ENCODE measurements around the gene EPHB4. TPM values are rescaled to one million over a fixed set of nuclear protein-coding genes. Genes with fewer than 3 reads are reported as not detected.
"Not testable (repeated sequence)": the region's sequence is repeated elsewhere in the genome, so short reads cannot be mapped to it uniquely, and the experiment has no call there.

Gene EPHB4
- total RNA-seq, 1 donor from 2014 or later, result 1.5 TPM

DNA sequence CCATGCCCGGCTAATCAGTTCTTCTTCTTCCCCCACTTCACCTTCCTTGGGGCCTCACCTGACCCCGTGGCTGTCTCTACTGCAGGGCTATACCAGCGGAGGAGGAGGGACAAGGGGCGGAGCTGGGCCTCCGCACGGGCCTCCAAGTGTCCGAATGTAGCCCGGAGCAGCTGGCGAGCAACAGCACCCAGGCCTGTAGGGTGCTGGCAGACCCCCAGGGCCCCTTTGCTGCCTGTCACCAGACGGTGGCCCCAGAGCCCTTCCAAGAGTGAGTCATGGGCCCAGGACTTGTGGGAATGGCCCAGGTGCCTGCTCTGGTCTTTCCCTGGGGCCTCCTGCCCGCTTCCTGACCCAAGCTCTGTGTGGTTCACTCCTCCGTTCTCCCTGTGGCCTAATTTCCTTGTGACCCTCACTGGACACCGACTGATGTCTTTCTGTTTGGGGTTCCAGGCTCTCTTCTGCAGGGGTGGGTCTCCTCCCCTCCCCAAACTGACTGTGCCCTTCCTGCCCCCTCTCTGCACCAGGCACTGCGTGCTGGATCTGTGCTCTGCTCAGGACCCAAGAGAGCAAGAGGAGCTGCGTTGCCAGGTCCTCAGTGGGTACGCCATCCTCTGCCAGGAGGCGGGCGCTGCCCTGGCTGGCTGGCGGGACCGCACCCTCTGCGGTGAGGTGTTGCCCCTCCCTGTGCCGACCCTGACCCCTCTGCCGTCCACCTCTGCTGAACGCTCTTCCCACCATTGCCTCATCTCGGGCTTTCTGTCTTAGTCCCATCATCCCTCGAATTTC lies 35.2 kb downstream of the EPHB4 start:
- intact Hi-C loops (cut with micrococcal nuclease), result no loop called here

DNA sequence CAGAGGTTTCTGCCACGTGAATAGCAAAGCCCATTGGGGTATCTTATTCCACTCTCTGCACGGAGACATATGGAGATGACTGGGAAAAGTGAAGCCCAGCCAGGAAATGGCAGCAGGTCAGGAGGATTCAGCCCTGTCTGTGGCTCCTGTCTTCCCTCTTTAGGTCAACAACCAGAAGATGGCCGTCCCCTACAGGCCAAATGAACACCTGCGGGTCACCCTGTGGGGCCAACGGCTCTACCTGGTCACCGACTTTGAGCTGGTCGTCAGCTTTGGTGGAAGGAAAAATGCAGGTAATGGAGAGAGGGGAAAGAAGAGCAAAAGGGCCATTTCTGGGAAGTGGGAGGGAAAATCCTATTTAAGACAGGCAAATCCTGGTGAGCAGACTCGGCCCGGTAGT lies 38.3 kb downstream of the EPHB4 start:
- intact Hi-C loops (cut with micrococcal nuclease), result no loop called here

DNA sequence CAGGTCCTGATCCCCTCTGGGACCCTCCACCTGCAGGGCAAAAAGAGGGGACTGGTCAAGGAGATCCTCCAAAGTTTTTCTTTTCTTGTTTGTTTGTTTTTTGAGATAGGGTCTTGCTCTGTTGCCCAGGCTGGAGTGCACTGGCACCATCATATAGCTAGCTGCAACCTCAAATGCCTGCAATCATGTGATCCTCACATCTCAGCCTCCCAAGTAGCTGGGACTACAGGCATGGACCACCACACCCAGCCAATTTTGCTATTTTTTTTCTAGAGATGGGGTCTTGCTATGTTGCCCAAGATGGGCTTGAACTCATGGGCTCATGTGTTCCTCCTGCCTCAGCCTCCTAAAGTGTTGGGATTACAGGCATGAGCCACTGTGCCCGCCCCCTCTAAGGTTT lies 41.0 kb downstream of the EPHB4 start:
- intact Hi-C loops (cut with micrococcal nuclease), result no loop called here

DNA sequence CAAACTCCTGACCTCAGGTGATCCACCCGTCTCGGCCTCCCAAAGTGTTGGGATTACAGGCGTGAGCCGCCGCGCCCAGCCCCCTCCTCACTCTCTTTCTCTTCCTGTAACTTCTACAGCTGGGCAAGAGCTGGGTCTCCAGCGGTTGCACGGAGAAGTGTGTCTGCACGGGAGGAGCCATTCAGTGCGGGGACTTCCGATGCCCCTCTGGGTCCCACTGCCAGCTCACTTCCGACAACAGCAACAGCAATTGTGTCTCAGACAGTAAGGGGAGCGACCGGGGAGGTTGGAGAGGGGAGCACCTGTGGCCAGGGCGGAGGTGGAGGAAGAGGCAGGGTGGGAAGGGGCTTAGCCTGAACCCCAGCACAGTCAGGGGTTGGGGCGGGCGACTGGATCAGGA lies 41.4 kb downstream of the EPHB4 start:
- intact Hi-C loops (cut with micrococcal nuclease), result no loop called here

DNA sequence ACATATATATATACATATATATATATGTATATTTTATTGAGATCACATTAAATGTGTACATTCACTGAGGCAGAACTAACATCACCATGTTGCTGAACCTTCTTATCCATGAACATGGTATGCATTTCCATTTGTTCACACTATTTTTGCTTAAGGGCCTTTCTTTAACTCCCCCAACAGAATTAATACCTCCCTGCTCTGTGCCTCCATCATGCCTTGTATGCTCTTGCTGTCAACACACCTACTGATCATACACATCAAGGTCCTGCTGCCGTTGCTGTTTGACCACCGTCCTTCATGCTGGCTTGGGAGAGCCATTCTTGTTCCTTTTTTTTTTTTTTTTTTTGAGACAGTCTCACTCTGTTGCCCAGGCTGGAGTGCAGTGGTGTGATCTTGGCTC lies 43.5 kb downstream of the EPHB4 start:
- intact Hi-C loops (cut with micrococcal nuclease), result no loop called here

DNA sequence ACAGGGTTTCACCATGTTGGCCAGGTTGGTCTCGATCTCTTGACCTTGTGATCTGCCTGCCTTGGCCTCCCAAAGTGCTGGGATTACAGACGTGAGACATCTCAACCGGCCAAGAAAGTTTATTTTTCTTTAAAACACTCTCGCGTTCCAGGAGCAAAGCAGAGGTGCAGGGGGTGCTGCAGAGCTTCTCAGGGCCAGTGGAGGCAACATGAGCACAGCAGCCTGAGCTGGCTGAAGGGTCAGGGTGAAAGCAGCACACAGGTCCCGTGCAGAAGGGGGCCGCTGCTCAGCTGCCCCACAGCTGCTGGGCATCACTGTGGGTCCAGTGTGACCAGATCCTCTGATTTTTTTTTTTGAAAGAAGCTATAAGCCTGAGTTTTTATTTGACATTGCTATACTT lies 46.1 kb downstream of the EPHB4 start:
- intact Hi-C loops (cut with micrococcal nuclease), result no loop called here

DNA sequence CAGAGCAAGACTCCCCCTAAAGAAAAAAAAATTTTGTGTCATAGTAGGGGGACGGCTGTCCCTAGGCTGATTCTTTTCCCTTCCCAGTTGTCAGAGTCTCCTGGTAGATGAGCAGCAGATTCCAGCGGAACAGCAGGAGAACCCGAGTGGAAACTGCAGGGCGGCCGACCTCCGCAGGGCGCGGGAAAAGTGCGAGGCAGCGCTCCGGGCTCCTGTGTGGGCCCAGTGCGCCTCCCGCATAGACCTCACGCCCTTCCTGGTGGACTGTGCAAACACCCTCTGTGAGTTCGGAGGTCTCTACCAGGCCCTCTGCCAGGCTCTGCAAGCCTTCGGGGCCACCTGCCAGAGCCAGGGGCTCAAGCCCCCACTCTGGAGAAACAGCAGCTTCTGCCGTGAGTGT lies 48.0 kb downstream of the EPHB4 start:
- intact Hi-C loops (cut with micrococcal nuclease), result no loop called here

DNA sequence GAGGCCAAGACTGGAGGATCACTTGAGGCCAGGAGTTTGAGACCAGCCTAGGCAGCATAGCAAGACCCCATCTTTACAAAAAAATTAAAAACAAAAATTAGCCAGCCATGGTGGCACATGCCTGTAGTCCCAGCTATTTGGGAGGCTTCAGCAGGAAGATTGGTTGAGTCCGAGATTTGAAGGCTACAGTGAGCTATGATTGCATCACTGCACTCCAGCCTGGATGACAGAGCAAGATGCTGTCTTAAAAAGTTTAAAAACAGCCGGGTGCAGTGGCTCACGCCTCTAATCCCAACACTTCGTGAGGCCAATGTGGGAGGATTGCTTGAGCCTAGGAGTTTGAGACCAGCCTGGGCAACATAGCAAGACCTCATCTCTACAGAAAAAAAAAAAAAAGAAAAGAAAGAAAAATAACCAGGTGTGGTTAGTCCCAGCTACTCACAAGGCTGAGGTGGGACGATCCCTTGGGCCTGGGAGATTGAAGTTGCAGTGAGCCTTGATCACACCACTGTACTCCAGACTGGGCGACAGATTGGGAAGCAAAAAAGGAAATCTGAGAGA lies 49.2 kb downstream of the EPHB4 start:
- intact Hi-C loops (cut with micrococcal nuclease), result no loop called here

DNA sequence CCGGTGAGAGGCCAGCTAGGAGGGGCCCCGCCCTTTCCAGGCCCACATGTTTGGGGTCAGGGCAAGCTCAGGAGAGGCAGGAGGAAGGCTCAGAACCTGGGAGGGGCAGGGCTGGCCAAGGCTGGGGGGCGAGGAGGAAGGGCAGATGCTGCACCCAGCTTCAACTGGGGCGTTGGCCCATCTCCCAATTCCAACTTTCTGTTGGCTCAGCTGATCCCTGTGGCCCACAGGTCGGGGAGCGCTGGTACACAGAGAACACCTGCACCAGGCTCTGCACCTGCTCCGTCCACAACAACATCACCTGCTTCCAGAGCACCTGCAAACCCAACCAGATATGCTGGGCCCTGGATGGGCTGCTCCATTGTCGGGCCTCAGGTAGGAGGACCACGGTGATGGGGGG lies 53.8 kb downstream of the EPHB4 start:
- intact Hi-C loops (cut with micrococcal nuclease), result no loop called here

DNA sequence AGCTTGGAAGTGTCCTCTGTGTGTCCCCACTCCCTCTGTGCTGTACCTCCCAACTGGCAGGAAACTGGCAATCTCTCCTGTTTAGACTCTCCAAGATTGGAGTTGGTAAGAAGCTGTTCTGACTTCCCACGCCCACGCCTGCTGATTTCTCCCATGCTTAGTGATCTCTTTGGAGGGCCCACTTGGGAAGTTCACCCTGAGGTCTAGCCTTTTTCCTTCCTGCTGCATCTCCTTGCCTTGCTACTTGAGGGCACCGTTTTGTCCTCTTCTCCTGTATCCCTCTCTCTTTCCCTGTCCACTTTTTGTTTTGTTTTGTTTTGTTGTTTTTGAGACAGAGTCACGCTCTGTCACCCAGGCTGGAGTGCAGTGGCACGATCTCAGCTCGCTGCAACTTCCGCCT lies 58.5 kb downstream of the EPHB4 start:
- intact Hi-C loops (cut with micrococcal nuclease), result no loop called here

DNA sequence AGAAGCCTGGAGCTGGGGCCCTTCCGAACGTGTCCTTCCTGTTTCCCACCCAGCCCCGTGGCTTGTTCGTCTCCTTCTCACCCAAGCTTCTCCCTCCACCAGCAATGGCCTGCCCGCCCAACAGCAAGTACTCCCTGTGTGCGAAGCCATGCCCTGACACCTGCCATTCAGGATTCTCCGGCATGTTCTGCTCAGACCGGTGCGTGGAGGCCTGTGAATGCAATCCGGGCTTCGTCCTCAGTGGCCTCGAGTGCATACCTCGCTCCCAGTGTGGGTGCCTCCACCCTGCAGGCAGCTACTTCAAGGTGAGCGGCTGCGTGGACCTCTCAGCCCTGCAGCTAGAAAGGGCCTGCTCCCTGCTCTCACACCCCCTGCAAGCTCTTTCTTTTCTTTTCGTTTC lies 62.1 kb downstream of the EPHB4 start:
- intact Hi-C loops (cut with micrococcal nuclease), result no loop called here

DNA sequence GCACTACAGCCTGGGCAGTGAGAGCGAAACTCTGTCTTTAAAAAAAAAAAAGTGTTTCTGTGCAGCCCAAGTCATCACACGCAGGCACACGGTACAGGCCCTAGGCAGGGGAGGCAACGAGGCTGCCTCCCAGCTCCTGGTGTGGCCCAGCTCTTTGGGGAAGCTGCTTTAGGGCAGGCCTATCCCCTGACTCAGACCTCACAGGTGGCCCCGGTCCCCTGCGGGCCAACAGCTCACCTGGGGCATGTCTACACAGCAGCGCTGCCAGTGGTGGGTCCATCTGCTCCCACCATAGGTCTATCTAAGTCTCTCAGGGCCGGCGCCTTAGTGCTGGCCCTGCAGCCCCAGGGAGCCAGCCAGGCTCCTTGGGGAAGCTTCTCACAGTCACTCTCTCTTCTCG lies 62.5 kb downstream of the EPHB4 start:
- intact Hi-C loops (cut with micrococcal nuclease), result no loop called here

DNA sequence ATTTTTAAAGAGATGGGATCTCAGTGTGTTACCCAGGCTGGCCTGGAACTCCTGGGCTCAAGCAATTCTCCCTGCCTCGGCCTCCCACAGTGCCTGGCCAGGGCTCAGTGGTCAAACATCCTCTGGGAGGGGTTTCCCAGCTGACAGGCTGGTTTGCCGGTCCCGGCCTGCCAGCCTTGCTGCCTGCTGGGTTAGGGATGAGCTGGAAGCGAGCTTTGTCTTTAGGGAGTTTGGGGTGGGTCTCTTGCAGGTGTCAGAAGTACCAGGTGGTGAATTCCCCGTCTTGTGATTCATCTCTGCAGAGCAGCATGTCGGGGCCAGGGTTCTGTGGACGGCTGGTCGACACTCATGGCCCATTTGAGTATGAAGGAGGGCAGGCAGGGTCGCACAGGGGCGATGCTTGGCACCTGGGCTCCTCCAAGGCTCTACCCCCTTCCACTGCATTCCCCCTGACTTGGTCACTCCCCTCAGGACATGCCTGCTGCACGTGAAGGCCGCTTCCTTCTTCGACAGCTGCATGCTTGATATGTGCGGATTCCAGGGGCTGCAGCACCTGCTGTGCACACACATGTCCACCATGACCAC lies 63.7 kb downstream of the EPHB4 start:
- intact Hi-C loops (cut with micrococcal nuclease), result no loop called here

DNA sequence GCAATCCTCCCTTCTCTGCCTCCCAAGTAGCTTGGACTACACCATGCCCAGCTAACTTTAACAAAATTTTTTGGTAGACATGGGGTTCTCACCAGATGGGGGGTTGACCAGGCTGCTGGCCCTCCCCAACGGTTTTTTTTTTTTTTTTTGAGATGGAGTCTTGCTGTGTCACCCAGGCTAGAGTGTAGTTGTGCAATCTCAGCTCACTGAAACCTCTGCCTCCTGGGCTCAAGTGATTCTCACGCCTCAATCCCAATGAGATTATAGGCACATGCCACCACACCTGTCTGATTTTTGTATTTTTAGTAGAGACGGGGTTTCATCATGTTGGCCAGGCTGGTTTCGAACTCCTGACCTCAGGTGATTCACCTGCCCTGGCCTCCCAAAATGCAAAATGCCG lies 64.5 kb downstream of the EPHB4 start:
- intact Hi-C loops (cut with micrococcal nuclease), result not testable (repeated sequence)

DNA sequence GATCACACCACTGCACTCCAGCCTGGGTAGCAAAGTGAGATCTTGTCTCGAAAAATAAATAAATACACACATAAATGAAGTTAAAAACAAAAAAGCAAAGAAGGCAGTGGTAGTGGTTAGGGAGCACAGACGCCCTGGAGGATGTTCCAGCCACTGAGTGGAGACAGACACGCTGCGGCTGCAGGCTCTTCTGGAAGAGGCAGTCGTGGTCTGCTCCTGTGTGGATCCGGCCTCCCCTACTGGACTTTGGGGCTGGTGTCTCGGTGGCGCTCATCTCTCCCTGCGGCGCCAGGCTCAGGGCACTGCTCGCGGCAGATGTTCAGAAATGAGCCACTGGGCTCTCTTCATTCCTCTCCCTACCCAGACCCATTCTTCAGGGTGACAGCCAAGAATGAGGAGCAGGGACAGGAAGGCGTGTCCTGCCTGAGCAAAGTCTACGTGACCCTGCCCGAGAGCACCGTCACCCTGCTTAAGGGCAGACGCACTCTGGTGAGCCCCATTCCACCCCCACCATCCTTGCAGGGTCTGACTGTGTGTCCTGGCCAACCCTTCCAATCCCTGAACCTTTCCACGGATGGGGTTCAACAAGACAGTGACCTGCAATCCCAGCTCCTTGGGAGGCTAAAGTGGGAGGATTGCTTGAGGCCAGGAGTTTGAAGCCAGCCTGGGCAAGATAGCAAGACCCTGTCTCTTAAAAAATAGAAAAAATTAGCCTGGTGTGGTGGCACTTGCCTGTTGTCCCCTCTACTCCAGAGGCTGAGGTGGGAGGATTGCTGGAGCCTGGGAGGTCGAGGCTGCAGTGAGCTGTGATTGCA lies 67.8 kb downstream of the EPHB4 start:
- intact Hi-C loops (cut with micrococcal nuclease), result no loop called here

DNA sequence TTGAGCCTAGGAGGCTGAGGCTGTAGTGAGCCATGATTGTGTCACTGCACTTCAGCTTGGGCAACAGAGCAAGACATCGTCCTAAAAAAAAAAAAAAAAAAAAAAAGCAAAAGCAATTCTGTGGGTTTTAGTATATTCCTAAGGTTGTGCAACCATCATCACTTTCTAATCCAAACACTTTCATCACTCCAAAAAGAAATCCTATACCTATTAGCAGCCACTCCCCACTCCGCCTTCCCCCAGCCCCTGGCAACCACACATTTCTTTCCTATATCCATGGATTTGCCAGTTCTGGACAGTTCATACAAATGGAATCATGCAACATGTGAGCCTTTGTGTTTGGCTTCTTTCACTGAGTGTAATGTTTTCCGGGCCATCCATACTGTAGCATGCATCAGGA lies 73.6 kb downstream of the EPHB4 start:
- intact Hi-C loops (cut with micrococcal nuclease), result no loop called here

DNA sequence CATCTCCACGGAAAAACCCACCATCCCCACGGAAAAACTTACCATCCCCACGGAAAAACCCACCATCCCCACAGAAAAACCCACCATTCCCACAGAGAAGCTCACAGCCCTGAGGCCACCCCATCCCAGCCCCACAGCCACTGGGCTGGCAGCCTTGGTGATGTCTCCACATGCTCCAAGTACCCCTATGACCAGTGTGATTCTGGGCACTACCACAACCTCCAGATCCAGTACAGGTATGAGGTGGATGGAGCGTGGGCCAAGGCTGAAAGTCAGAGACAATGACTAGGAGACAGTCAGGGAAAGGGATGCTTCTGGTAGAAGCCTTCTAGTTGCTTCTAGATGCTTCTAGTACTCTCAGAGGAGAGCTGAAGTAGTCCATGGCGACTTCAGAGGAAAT lies 74.3 kb downstream of the EPHB4 start:
- intact Hi-C loops (cut with micrococcal nuclease), result no loop called here

Other genes with a start within 250 kb of the EPHB4 start
- gene LRCH4, start 241.4 kb downstream of the EPHB4 start, total RNA-seq, result 167 and 168 TPM in 2 replicates
- gene FBXO24, start 241.2 kb downstream of the EPHB4 start, total RNA-seq, result 1.0 and 1.2 TPM in 2 replicates
- gene PCOLCE, start 225.2 kb downstream of the EPHB4 start, total RNA-seq, result 13.3 and 14.4 TPM in 2 replicates
- gene MOSPD3, start 215.0 kb downstream of the EPHB4 start, total RNA-seq, result 55.2 and 58.4 TPM in 2 replicates
- 11.7 and 13.5 TPM in 2 replicates for gene TFR2, start 186.0 kb downstream of the EPHB4 start, total RNA-seq
- gene ACTL6B, start 171.1 kb downstream of the EPHB4 start, total RNA-seq, result not detected in 2 replicates
- 239 and 243 TPM in 2 replicates for gene GNB2, start 153.8 kb downstream of the EPHB4 start, total RNA-seq
- 43.5 and 49.7 TPM in 2 replicates for gene GIGYF1, start 133.3 kb downstream of the EPHB4 start, total RNA-seq
- 45.4 and 46.8 TPM in 2 replicates for gene POP7, start 121.4 kb downstream of the EPHB4 start, total RNA-seq
- not detected in 2 replicates for gene EPO, start 107.1 kb downstream of the EPHB4 start, total RNA-seq
- gene ZAN, start 93.9 kb downstream of the EPHB4 start, total RNA-seq, result not detected in 2 replicates
- 41.3 and 45.6 TPM in 2 replicates for gene SLC12A9, start 25.2 kb upstream of the EPHB4 start, total RNA-seq
- gene TRIP6, start 39.9 kb upstream of the EPHB4 start, total RNA-seq, result 27.0 and 30.8 TPM in 2 replicates
- gene SRRT, start 47.6 kb upstream of the EPHB4 start, total RNA-seq, result 247 and 258 TPM in 2 replicates
- gene UFSP1, start 62.2 kb upstream of the EPHB4 start, total RNA-seq, result 2.9 and 3.5 TPM in 2 replicates
- gene ACHE, start 68.4 kb upstream of the EPHB4 start, total RNA-seq, result 0.23 TPM in 1 of 2 replicates, not detected in the other
- gene MUC3A, start 122.0 kb upstream of the EPHB4 start, total RNA-seq, result not detected in 2 replicates
- gene MUC12, start 142.0 kb upstream of the EPHB4 start, total RNA-seq, result 0.48 TPM in 2 replicates
- not detected in 2 replicates for gene MUC17, start 192.6 kb upstream of the EPHB4 start, total RNA-seq